SK-N-SH treated with all-trans-retinoic acid at 6 μM for 48 hours (cell line): Measurements from ENCODE around the gene PLCB3.

Source experiments
- ATAC-seq: fragments of 200-7000 bp; cut with Tn5 transposase; 3 replicates; pipeline ENCODE4 v1.9.1; 2020; ENCODE audit warnings: mild to moderate bottlenecking, moderate library complexity
- ARNTL ChIP-seq: fragments of 450-650 bp; formaldehyde crosslinking; IDR thresholded peaks from 2 replicates; pipeline ENCODE4 v1.5.0; 2020; ENCODE audit warnings: low read depth, mild to moderate bottlenecking, moderate library complexity, borderline replicate concordance
- CSDC2 ChIP-seq: fragments of 250-450 bp; sonication (Bioruptor Pico); IDR thresholded peaks from 2 replicates; pipeline ENCODE4 v1.5.0; 2020; ENCODE audit warnings: mild to moderate bottlenecking, moderate library complexity
- ESRRG ChIP-seq: fragments of 250-450 bp; sonication (Bioruptor Pico); IDR thresholded peaks from 2 replicates; pipeline ENCODE4 v1.6.1; 2021; ENCODE audit warnings: mild to moderate bottlenecking
- GLIS3 ChIP-seq: fragments of 250-450 bp; sonication (Bioruptor Pico); IDR thresholded peaks from 2 replicates; pipeline ENCODE4 v1.5.0; 2020; ENCODE audit warnings: mild to moderate bottlenecking, moderate library complexity
- OSR1 ChIP-seq: fragments of 250-450 bp; sonication (Bioruptor Pico); IDR thresholded peaks from 2 replicates; pipeline ENCODE4 v1.8.0; 2022; ENCODE audit warnings: moderate library complexity, mild to moderate bottlenecking, inconsistent platforms
- SNAI2 ChIP-seq: fragments of 250-450 bp; sonication (Bioruptor Pico); IDR thresholded peaks from 2 replicates; pipeline ENCODE4 v1.5.0; 2020; ENCODE audit warnings: mild to moderate bottlenecking, moderate library complexity
- TOX ChIP-seq: fragments of 250-450 bp; sonication (Bioruptor Pico); IDR thresholded peaks from 2 replicates; pipeline ENCODE4 v1.8.0; 2021; ENCODE audit warnings: mild to moderate bottlenecking, moderate library complexity, borderline replicate concordance
- ZFP3 ChIP-seq: fragments of 250-450 bp; sonication (Bioruptor Pico); IDR thresholded peaks from 2 replicates; pipeline ENCODE4 v1.5.0; 2020; ENCODE audit warnings: mild to moderate bottlenecking, moderate library complexity
- ZNF8 ChIP-seq: fragments of 450-650 bp; formaldehyde crosslinking; IDR thresholded peaks from 2 replicates; pipeline ENCODE4 v1.5.0; 2020; ENCODE audit warnings: mild to moderate bottlenecking, moderate library complexity
- TF ChIP-seq, protein P1 (sequence below): fragments of 250-450 bp; sonication (Bioruptor Pico); IDR thresholded peaks from 2 replicates; pipeline ENCODE4 v1.8.0; 2020; ENCODE audit warnings: mild to moderate bottlenecking, moderate library complexity, borderline replicate concordance
- TF ChIP-seq, protein P2 (sequence below): fragments of 250-450 bp; sonication (Bioruptor Pico); IDR thresholded peaks from 2 replicates; pipeline ENCODE4 v1.5.1; 2020; ENCODE audit warnings: low read depth, mild to moderate bottlenecking, moderate library complexity
- TF ChIP-seq, protein P3 (sequence below): fragments of 250-450 bp; sonication (Bioruptor Pico); IDR thresholded peaks from 2 replicates; pipeline ENCODE4 v1.5.0; 2020; ENCODE audit warnings: mild to moderate bottlenecking, moderate library complexity
- TF ChIP-seq, protein P4 (sequence below): fragments of 250-450 bp; sonication (Bioruptor Pico); IDR thresholded peaks from 2 replicates; pipeline ENCODE4 v1.5.1; 2021; ENCODE audit warnings: mild to moderate bottlenecking, moderate library complexity

Gene PLCB3

DNA sequence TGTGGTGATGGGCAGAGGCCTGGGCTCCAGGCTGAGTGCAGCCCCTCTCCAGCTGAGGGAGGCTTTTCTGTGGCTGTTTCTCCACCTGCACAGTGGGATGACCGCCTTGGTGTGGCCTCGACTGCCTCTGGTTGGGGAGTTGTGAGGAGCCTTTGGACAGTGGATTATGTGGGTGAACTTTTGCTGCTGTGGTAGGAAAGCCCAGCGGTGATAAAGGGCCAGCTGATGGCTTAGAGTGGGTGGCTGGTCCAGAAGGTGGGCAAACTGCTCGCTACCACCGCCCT, 52.6 kb downstream of the PLCB3 start (continued):
- TF ChIP-seq, protein P1, sequence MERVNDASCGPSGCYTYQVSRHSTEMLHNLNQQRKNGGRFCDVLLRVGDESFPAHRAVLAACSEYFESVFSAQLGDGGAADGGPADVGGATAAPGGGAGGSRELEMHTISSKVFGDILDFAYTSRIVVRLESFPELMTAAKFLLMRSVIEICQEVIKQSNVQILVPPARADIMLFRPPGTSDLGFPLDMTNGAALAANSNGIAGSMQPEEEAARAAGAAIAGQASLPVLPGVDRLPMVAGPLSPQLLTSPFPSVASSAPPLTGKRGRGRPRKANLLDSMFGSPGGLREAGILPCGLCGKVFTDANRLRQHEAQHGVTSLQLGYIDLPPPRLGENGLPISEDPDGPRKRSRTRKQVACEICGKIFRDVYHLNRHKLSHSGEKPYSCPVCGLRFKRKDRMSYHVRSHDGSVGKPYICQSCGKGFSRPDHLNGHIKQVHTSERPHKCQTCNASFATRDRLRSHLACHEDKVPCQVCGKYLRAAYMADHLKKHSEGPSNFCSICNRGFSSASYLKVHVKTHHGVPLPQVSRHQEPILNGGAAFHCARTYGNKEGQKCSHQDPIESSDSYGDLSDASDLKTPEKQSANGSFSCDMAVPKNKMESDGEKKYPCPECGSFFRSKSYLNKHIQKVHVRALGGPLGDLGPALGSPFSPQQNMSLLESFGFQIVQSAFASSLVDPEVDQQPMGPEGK (CRISPR knock-in tag): no peak

DNA sequence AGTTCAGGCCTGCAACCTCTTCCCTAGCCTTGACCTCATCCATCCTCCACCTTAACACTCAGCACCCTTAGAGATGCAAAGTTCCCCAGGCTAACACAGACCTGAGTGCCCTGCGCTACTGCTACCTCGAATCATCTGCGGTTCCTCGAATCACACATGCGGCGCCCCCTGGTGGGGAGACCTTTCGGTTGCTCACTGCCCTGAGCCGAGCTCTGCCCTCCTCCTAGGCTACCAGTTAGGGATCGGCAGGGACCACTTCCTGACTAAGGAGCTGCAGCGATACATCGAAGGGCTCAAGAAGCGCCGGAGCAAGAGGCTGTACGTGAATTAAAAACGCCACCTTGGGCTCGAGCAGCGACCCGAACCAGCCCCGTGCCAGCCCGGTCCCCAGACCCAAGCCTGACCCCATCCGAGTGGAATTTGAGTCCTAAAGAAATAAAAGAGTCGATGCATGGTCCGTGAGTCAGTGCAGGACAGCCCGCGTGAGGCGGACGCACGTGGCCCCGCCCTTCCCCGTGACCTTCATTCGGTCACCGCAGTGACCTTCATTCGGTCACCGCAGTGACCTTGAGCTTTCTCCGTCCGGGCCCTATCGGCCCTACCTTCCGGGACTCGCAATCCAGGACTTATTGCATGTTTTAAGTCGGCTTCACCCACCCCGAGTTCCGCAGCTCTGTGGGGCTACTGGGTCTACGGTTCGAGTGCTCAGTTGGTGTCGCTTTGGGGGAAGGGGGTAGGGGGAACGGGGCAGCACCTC, 53.2 kb downstream of the PLCB3 start:
- ATAC-seq: peak; percentile 82
- TF ChIP-seq, protein P2, sequence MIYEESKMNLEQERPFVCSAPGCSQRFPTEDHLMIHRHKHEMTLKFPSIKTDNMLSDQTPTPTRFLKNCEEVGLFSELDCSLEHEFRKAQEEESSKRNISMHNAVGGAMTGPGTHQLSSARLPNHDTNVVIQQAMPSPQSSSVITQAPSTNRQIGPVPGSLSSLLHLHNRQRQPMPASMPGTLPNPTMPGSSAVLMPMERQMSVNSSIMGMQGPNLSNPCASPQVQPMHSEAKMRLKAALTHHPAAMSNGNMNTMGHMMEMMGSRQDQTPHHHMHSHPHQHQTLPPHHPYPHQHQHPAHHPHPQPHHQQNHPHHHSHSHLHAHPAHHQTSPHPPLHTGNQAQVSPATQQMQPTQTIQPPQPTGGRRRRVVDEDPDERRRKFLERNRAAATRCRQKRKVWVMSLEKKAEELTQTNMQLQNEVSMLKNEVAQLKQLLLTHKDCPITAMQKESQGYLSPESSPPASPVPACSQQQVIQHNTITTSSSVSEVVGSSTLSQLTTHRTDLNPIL (CRISPR knock-in tag): no peak
- TF ChIP-seq ESRRG (CRISPR knock-in tag) (peak; percentile 93), ZFP3 (CRISPR knock-in tag) (0 out of 2 replicates have a peak, but pooled peaks have one; percentile 38)
- TF ChIP-seq, protein P3, sequence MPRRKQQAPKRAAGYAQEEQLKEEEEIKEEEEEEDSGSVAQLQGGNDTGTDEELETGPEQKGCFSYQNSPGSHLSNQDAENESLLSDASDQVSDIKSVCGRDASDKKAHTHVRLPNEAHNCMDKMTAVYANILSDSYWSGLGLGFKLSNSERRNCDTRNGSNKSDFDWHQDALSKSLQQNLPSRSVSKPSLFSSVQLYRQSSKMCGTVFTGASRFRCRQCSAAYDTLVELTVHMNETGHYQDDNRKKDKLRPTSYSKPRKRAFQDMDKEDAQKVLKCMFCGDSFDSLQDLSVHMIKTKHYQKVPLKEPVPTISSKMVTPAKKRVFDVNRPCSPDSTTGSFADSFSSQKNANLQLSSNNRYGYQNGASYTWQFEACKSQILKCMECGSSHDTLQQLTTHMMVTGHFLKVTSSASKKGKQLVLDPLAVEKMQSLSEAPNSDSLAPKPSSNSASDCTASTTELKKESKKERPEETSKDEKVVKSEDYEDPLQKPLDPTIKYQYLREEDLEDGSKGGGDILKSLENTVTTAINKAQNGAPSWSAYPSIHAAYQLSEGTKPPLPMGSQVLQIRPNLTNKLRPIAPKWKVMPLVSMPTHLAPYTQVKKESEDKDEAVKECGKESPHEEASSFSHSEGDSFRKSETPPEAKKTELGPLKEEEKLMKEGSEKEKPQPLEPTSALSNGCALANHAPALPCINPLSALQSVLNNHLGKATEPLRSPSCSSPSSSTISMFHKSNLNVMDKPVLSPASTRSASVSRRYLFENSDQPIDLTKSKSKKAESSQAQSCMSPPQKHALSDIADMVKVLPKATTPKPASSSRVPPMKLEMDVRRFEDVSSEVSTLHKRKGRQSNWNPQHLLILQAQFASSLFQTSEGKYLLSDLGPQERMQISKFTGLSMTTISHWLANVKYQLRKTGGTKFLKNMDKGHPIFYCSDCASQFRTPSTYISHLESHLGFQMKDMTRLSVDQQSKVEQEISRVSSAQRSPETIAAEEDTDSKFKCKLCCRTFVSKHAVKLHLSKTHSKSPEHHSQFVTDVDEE: 0 out of 2 replicates have a peak, but pooled peaks have one; percentile 38

DNA sequence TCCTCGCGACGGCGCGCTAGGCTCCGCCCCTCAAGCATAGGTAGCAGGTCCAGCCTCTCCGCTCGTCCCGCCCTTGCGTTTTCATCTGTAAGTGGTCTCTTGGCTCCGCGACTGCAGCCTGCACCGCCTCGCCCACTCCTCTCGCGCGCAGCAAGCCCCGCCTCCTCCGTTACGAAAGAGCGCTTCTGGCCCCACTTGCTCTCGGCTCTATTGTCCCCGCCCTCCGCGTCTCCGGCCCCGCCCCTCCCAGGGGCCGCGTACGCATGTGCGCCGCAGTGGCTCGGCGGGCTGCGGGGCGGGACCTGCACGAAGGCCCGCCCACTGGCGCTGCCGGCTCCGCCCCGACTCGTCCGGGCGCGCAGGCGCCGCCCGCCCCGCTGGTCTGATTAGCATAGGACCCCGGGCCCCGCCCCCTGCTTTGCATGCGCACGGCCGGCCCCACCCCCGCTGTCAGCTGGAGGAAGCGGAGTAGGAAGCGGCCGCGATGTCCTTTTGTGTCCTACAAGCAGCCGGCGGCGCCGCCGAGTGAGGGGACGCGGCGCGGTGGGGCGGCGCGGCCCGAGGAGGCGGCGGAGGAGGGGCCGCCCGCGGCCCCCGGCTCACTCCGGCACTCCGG, 53.9 kb downstream of the PLCB3 start, which contains the start of gene ESRRA:
TSS of gene ESRRA (plus strand) at position 450 of the 616 bp plus-strand sequence. CDS start 1,656 bp downstream, outside the sequence.
- TF ChIP-seq, protein P3: no peak
- TF ChIP-seq OSR1 (CRISPR knock-in tag) (no peak), CSDC2 (CRISPR knock-in tag) (no peak), ZNF8 (no peak), TOX (CRISPR knock-in tag) (no peak), ZFP3 (CRISPR knock-in tag) (no peak), ARNTL (no peak), GLIS3 (CRISPR knock-in tag) (no peak), SNAI2 (no peak)
- TF ChIP-seq, protein P2 (CRISPR knock-in tag): no peak
- TF ChIP-seq, protein P4, sequence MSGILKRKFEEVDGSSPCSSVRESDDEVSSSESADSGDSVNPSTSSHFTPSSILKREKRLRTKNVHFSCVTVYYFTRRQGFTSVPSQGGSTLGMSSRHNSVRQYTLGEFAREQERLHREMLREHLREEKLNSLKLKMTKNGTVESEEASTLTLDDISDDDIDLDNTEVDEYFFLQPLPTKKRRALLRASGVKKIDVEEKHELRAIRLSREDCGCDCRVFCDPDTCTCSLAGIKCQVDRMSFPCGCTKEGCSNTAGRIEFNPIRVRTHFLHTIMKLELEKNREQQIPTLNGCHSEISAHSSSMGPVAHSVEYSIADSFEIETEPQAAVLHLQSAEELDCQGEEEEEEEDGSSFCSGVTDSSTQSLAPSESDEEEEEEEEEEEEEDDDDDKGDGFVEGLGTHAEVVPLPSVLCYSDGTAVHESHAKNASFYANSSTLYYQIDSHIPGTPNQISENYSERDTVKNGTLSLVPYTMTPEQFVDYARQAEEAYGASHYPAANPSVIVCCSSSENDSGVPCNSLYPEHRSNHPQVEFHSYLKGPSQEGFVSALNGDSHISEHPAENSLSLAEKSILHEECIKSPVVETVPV (CRISPR knock-in tag): no peak
- ATAC-seq: peak; percentile 83
